GM19025 (cell line): ENCODE data around the gene AGFG2.
A peak's percentile ranks its signal among the peaks of the same experiment; 100 is the strongest.
"Not testable (repeated sequence)": the region's sequence is repeated elsewhere in the genome, so short reads cannot be mapped to it uniquely, and the experiment has no call there.

ENCODE experiments used
- ATAC-seq: cut with Tn5 transposase; IDR thresholded peaks from one replicate; pipeline ENCODE4 v1.9.1; 2021; ENCODE audit warnings: mild to moderate bottlenecking, low read depth, moderate library complexity; ENCODE audit not compliant: unreplicated experiment

Gene AGFG2

GRCh38 chr7:100538654-100539435 lies at the start of gene AGFG2:
Gene AGFG2, plus strand, starts transcription at chr7:100539203. Its CDS starts 144 bp downstream, at chr7:100539347.
- peak; percentile 96 for ATAC-seq

GRCh38 chr7:100489824-100490223 lies 49.2 kb upstream of the AGFG2 start:
- no peak for ATAC-seq

GRCh38 chr7:100490483-100491191 lies 48.4 kb upstream of the AGFG2 start:
- ATAC-seq: no peak

- no peak for ATAC-seq
These were observed 47.8 kb upstream of the AGFG2 start for GRCh38 chr7:100491192-100491578.

DNA sequence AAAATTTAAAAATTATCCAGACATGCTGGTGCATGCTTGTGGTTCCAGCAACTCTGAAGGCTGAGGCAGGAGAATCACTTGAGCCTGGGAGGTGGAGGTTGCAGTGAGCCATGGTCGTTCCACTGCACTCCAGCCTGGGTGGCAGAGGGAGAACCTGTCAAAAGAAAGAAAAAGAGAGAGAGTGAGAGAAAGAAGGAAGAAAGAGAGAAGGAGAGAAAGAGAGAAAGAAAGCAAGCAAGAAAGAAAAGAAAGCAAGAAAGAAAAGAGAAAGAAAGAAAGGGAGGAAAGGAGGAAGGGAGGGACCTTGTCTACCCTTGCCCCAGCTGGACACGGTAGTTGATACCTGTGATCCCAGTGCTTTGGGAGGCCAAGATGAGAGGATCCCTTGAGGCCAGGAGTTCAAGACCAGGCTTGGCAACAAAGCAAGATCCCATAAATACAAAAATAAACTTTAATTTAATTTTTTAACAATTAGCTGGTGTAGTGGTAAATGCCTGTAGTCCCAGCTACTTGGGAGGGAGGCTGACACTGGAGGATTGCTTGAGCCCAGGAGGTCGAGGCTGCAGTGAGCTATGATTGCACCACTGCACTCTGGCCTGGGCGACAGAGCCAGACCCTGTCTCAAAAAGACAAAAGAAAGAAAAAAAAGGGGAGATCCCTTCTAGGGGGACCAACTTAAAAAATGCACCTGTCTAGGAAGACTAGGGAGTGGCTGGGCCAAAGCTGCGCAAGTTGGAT lies 46.1 kb upstream of the AGFG2 start:
- no peak for ATAC-seq

DNA sequence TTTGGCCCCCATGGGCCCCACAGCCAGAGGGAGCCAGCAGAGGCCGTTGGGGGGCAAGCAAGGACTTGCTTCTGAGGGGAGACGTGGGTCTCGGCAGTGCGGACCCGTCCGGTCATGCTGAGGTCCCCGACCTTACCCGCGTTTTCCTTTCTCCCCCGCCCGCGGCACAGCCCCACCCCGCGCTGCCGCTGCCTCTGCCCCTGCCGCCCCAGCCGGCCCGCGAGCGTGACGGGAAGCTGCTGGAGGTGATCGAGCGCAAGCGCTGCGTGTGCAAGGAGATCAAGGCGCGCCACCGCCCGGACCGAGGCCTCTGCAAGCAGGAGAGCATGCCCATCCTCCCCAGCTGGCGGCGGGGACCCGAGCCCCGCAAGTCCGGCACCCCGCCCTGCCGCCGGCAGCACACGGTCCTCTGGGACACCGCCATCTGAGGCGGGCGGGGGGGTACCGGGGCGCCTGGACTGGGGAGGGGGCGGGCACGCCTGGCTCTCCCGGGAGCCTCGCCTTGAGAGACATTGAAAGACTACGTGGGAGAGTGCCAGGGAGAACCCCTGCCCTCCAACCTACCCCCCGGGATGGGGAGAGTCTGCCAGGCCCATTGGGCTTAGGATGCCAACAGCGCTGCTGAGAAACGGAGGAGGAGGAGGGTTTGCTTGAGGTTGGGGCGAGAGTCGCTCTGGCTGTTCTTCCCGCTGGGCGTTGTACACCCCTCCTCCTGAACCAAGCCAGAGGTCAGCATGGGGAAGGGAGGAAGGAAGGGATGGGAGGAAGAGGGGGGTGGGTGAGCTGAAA lies 45.3 kb upstream of the AGFG2 start:
- ATAC-seq: no peak

DNA sequence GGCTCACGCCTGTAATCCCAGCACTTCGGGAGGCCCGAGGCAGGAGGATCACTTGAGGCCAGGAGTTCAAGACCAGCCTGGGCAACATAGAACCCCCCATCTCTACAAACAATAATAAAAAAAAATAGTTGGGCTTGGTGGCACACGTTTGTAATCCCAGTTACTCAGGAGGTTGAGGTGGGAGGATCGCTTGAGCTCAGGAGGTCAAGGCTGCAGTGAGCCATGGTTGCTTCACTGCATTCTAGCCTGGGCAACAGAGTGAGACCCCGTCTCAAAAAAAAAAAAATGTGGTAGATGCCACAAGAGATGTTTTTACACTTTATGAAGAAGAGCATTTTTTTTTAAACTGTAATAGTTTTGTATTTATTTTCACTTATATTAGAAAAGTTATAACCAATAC lies 42.5 kb upstream of the AGFG2 start:
- ATAC-seq: no peak

DNA sequence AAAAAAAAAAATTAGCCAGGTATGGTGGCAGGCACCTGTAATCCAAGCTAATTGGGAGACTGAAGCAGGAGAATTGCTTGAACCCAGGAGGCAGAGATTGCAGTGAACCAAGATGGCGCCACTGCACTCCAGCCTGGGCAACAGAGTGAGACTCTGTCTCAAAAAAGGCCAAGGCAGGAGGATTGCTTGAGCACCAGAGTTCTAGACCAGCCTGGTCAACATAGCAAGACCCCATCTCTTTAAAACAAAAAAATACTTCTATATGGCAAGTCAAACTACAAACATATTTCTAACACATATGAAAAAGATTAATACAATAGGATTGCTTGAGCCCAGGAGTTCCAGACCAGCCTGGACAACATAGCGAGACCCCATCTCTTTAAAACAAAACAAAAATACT lies 38.3 kb upstream of the AGFG2 start:
- not testable (repeated sequence) for ATAC-seq

- ATAC-seq: not testable (repeated sequence)
These were observed 35.0 kb upstream of the AGFG2 start for GRCh38 chr7:100504031-100504430.

- no peak for ATAC-seq
These were observed 34.0 kb upstream of the AGFG2 start for GRCh38 chr7:100504887-100505611.

DNA sequence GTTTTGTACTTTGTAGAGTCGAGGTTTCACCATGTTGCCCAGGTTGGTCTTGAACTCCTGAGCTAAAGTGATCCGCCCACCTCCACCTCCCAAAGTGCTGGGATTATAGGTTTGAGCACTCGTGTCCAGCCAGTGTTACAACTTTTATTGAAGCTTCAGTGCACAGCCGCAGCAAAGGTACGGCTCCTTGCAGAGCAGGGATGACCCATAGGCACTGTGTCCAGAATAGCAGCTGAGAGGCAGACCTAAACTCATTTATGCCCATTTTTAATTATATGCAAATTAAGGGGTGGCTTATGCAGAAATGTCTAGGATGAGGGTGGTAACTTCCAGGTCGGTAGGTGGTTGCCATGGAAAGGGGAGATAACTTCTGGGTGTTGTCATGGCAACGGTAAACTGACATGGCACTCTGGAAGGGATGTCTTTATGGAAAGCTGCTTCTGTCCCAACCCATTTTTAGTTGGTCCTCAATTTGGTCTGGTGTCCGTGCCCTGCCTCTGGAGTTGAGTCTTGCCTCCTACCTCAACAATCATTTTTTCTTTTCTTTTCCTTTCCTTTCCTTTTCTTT lies 32.6 kb upstream of the AGFG2 start:
- ATAC-seq: no peak

GRCh38 chr7:100509231-100509630 lies 29.8 kb upstream of the AGFG2 start:
- ATAC-seq: no peak

- no peak for ATAC-seq
These were observed 28.4 kb upstream of the AGFG2 start for GRCh38 chr7:100510437-100511239.

DNA sequence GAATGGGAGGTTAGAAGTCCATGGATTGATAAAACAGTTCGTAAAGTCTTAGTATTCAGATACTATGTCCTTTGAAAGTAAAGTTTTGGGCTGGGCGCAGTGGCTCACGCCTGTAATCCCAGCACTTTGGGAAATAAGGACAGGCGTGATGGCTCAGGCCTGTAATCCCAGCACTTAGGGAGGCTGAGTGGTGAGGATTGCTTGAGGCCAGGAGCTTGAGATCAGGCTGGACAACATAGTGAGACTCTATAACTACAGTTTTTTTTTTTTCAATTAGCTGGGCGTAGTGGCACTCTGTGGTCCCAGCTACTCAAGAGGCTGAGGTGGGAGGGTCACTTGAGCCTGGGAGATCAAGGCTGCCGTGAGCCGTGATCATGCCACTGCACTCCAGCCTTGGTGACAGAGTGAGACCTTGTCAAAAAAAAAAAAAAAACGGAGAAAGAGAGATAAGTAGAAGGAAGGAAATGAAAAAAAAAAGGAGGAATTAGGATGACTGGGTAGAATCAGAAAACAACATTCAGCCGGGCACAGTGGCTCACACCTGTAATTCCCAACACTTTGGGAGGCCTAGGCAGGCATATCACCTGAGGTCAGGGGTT lies 25.7 kb upstream of the AGFG2 start:
- ATAC-seq: no peak

DNA sequence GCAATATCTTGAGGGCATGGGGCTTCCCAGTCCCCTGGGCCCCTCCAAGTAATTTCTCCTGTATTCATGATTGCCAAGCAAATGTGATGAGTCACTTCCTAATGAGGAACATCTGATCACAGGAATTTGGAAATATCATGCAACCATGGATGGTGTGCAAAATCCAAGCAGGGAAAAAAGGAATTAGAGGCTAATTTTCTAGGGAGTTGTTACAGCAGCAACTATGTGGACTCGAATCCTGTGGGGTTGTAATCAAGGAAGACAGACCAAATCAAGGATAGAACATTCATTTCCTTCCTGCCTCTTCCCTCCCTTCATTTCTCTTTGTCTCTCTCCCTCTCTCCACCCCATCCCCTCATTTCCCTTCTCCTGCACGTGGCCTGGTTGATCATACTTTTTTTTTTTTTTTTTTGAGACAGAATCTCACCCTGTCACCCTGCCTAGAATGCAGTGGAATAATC lies 23.9 kb upstream of the AGFG2 start:
- no peak for ATAC-seq

DNA sequence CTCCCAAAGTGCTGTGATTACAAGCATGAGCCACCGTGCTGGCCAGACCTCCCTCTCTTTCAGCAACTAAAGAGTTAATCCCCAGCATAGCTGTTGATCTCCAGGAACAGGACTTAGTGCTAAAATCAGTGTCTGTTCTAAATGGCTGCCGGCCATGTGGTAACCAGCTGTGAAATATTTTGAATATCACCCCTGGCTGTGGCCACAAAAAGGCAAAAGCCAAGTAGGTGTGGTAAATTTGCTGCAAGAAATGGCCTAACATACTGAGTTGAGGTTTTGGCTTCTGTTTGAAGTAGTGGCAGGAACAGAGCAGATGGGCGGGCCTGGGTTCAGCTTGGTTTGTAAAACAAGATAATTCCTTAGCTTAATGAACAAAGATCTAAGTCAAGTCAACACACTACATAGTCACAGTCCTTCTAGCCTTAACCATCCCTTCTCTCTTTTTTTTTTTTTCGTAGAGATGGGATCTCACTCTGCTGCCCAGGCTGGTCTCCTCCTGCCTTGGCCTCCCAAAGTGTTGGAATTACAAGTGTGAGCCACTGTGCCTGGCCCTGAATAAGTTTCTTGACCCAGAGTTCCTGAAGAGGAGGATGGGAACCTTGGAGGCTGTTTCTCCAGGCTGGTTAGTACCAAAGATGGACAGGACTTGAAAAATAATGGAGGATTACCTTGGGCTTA lies 22.7 kb upstream of the AGFG2 start:
- ATAC-seq: no peak

DNA sequence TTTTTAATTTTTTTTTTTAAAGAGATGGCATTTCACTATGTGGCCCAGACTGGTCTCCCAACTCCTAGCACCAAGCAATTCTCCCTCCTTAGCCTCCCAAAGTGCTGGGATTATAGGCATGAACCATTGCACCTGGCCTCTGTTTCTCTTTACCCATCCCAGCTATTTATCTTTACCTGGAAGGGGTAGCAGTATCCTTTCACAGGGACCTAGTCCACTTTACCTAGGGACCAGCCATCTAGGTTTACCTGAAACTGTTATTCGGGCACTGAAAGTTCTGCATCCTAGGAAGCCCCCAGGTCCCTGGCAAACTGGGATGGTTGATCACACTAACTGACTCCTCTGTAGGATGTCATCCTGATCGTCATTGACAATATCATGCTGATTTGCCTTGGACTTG lies 21.7 kb upstream of the AGFG2 start:
- ATAC-seq: no peak

GRCh38 chr7:100519580-100519979 lies 19.4 kb upstream of the AGFG2 start:
- ATAC-seq: no peak
